Measurements from ENCODE around the gene UMODL1. TPM values are rescaled to one million over a fixed set of nuclear protein-coding genes. Genes with fewer than 3 reads are reported as not detected.

UMODL1 gene
- total RNA-seq, 1 experiment from 2014 or later, result not detected

DNA sequence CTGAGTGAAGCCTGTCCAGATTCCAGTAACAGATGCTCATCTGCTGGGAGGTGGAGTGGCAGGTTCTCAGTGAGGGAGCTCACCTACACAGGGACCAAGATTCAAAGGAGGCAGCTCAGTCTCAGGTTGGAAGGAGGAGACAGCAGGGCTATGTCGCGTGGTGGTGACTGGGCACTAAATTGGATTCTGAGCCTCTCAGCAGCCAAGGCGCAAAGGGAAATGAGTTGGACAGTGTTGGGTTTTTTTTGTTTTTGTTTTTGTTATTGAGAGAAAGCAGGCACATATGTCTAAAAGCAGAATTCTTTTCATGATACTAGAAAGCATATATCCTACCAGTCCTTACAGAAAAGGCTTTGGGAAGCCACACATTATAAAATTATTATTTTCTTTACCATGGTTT, 26.2 kb downstream of the UMODL1 start:
- BruUV-seq (replicated peaks), result no TSS peak
- Histone ChIP-seq H3K4me1 (replicated peaks; ENCODE audit: insufficient read depth) (peaks cover 37% of the 10 kb centered on the region), H4K20me1 (ENCODE audit: insufficient read depth) (no peaks in the 10 kb centered on the region), H3K4me3 (no peak overlapping the region), H3K36me3 (ENCODE audit: low read depth) (no peaks in the 10 kb centered on the region), H3F3A (ENCODE audit: insufficient read depth, low read depth) (peaks cover 22% of the 10 kb centered on the region), H3K9me2 (ENCODE audit: insufficient read depth) (no peaks in the 10 kb centered on the region), H3K79me2 (ENCODE audit: low read depth) (no peaks in the 10 kb centered on the region), H3K4me2 (peak overlapping the region; percentile 64), H2AFZ (peak overlapping the region; percentile 60; the same call in 1 of the 2 replicates), H3K27me3 (ENCODE audit: insufficient read depth, low read depth) (no peaks in the 10 kb centered on the region), H3K27ac (peak overlapping the region; percentile 88), H3K9me3 (ENCODE audit: insufficient read depth, low read depth) (no peaks in the 10 kb centered on the region)
- POLR2A ChIA-PET (ENCODE audit: unreplicated experiment), result interaction anchor here (0.5 to 0.6 kb wide), 2 partner anchors 445 to 1950 kb away, joined by 5 to 8 read pairs; no protein-coding TSS in a partner anchor
- CTCF ChIA-PET, result interaction anchor here (0.5 kb wide), 1 partner anchor 791 kb away, joined by 3 read pairs; no protein-coding TSS in a partner anchor
- intact Hi-C loops (cut with micrococcal nuclease; ENCODE audit: unreplicated experiment), result no loop called here
- no peak for DNase-seq
- TF ChIP-seq, protein P1, sequence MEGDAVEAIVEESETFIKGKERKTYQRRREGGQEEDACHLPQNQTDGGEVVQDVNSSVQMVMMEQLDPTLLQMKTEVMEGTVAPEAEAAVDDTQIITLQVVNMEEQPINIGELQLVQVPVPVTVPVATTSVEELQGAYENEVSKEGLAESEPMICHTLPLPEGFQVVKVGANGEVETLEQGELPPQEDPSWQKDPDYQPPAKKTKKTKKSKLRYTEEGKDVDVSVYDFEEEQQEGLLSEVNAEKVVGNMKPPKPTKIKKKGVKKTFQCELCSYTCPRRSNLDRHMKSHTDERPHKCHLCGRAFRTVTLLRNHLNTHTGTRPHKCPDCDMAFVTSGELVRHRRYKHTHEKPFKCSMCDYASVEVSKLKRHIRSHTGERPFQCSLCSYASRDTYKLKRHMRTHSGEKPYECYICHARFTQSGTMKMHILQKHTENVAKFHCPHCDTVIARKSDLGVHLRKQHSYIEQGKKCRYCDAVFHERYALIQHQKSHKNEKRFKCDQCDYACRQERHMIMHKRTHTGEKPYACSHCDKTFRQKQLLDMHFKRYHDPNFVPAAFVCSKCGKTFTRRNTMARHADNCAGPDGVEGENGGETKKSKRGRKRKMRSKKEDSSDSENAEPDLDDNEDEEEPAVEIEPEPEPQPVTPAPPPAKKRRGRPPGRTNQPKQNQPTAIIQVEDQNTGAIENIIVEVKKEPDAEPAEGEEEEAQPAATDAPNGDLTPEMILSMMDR (conservative IDR thresholded peaks at IDR 0.05), result no peak
- TF ChIP-seq EZH2 (IDR thresholded peaks at IDR 0.05; ENCODE audit: low read depth), result no peak

DNA sequence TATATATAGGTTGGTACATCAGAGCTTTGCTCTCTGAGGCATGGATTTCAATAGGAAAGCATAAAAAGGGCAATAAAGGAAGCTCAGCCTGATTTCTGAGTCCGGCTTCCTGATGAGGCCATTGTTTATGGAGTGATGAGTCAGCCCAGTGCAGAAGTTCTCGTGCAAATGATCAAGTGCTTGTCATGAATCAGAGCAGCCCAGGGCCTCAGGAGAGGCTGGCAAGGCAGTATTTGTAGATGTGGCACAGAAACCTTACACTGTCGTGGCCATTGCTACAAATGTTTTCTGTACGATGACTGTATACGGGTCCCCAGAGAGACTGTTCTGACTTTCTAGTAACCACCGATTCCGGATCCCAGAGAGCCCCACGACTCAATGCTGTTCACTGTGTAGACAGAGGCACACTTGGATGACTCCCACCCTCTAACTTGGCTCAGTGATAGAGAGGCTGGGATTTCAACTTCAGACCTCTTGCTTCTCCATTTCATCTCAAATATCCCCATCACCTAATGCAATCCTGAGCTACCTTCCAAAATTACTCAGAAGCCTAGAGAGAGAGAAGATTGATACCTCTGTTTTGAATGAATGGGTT, 26.8 kb downstream of the UMODL1 start:
- intact Hi-C loops (cut with micrococcal nuclease; ENCODE audit: unreplicated experiment), result no loop called here
- no TSS peak for BruUV-seq (replicated peaks)
- peak overlapping the region; percentile 11; the same call in 1 of the 2 replicates for H3K4me3 ChIP-seq

DNA sequence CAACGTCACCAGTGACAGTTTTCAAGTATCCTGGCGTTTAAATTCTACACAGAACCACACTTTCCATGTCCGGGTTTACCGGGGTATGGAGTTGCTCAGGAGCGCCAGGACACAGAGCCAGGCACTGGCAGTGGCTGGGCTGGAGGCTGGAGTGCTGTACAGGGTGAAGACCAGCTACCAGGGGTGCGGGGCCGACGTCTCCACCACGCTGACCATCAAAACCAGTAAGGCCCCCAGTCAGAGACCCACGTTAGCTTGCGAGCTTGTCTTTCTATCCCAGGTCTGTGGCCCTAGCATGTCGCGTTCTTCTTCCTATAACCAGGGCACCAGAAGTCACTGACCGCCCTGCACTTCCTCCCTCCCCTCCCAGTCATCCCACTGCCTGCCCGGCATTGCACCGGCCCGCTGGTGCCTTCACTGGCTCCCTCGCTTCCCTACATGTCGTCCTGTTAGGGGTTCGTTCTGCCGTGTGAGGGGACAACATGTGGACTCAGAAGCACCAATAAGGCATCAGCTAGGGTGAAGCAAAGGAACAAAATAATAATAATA, 27.9 kb downstream of the UMODL1 start:
- Histone ChIP-seq H3K36me3 (ENCODE audit: low read depth) (no peaks in the 10 kb centered on the region), H4K20me1 (ENCODE audit: insufficient read depth) (no peaks in the 10 kb centered on the region), H3K27ac (no peak overlapping the region), H3K4me1 (replicated peaks; ENCODE audit: insufficient read depth) (peaks cover 23% of the 10 kb centered on the region), H3K27me3 (ENCODE audit: insufficient read depth, low read depth) (no peaks in the 10 kb centered on the region), H3K9me3 (ENCODE audit: insufficient read depth, low read depth) (no peaks in the 10 kb centered on the region), H3K9me2 (ENCODE audit: insufficient read depth) (no peaks in the 10 kb centered on the region), H2AFZ (no peak overlapping the region), H3K4me2 (no peak overlapping the region), H3K79me2 (ENCODE audit: low read depth) (no peaks in the 10 kb centered on the region), H3K4me3 (no peak overlapping the region), H3F3A (ENCODE audit: insufficient read depth, low read depth) (peaks cover 13% of the 10 kb centered on the region; the same call in 1 of the 2 replicates)
- ChIA-PET CTCF (no interaction called here), POLR2A (ENCODE audit: unreplicated experiment) (no interaction called here)
- no peak for DNase-seq
- intact Hi-C loops (cut with micrococcal nuclease; ENCODE audit: unreplicated experiment), result no loop called here
- no peak for TF ChIP-seq EZH2 (IDR thresholded peaks at IDR 0.05; ENCODE audit: low read depth)
- TF ChIP-seq, protein P1 (conservative IDR thresholded peaks at IDR 0.05), result no peak
- no TSS peak for BruUV-seq (replicated peaks)

More for the DNA sequence above, 26.8 kb downstream of the UMODL1 start:
- DNase-seq, result peak; percentile 69 to 91
- Histone ChIP-seq H3K79me2 (ENCODE audit: low read depth) (no peaks in the 10 kb centered on the region), H3K4me2 (peak overlapping the region; percentile 64), H4K20me1 (ENCODE audit: insufficient read depth) (no peaks in the 10 kb centered on the region), H3K4me1 (replicated peaks; ENCODE audit: insufficient read depth) (peaks cover 33% of the 10 kb centered on the region), H3K27ac (peak overlapping the region; percentile 88), H3F3A (ENCODE audit: insufficient read depth, low read depth) (peaks cover 22% of the 10 kb centered on the region), H3K27me3 (ENCODE audit: insufficient read depth, low read depth) (no peaks in the 10 kb centered on the region), H3K36me3 (ENCODE audit: low read depth) (no peaks in the 10 kb centered on the region), H3K9me3 (ENCODE audit: insufficient read depth, low read depth) (no peaks in the 10 kb centered on the region), H3K9me2 (ENCODE audit: insufficient read depth) (no peaks in the 10 kb centered on the region), H2AFZ (no peak overlapping the region)
- ChIA-PET CTCF (interaction anchor here (0.6 kb wide), 1 partner anchor 135 kb away, joined by 3 read pairs; no protein-coding TSS in a partner anchor), POLR2A (ENCODE audit: unreplicated experiment) (no interaction called here)
- no peak for TF ChIP-seq EZH2 (IDR thresholded peaks at IDR 0.05; ENCODE audit: low read depth)
- TF ChIP-seq, protein P1 (conservative IDR thresholded peaks at IDR 0.05), result no peak
